ENCODE data around the gene RNF11.

RNF11 gene

DNA sequence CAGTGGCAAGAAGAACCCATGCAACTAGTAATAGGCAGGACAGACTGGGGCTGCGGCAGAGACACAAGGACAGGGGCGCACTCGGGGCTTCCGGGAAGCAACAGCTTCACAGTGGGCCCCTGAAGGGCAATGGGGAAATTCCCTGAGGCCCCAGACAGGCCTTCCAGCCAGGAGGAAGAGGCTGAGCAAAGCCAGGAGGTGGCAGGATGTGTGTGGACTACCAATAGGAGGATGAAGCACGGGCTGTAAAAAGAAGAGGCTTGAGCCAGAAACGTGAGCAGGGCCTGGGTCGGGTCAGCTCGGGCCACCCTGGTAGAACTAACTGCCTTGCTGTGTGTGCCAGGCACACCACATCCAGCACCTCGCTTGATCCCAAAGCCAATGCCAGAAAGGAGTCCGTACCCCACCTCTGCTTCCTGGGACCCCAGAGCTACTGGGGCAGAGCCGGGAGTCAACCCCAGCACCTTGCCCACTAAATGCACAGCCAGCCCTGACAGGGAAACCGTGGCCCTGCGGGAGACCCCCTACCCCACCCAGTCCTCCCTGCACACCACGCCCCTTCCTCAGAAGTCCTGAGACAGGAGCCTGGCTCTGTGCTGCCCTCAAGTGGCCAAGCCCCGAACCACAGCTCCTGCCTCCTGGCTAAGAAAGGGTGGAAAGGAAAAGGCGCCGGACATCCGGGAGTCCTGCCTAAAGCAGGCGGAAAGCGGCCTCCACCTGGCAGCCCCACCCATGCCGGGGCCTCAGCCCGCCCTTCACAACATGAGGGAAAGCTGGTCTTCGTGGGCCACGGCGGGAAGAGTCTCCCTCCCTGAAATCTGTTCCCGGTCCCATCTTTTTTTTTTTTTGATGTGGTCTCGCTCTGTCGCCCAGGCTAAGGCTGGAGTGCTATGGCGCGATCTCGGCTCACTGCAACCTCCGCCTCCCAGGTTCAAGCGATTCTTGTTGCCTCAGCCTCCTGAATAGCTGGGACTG is 60.6 kb downstream of the RNF11 start:
- in situ Hi-C loops (cut with HindIII; ENCODE audit: low pct_unique_long_range_greater_than_20kb, low sequenced_read_pairs) = no loop called here
- DNase-seq (ENCODE audit: low read depth in 1 of 2, low spot score in 1 of 2) = peak; percentile 53 to 84
- no peak for TF ChIP-seq JUND (IDR thresholded peaks at IDR 0.05; ENCODE audit: low read depth)

- in situ Hi-C loops (cut with HindIII; ENCODE audit: low pct_unique_long_range_greater_than_20kb, low sequenced_read_pairs) = no loop called here
- DNase-seq (ENCODE audit: low read depth in 1 of 2, low spot score in 1 of 2) = peak in 1 of 2 experiments; percentile 54
- no peak for TF ChIP-seq JUND (IDR thresholded peaks at IDR 0.05; ENCODE audit: low read depth)
These were observed 61.6 kb downstream of the RNF11 start for GRCh38 chr1:51297401-51298321.

- no peak for DNase-seq (ENCODE audit: low read depth in 1 of 2, low spot score in 1 of 2)
- in situ Hi-C loops (cut with HindIII; ENCODE audit: low pct_unique_long_range_greater_than_20kb, low sequenced_read_pairs) = no loop called here
- TF ChIP-seq JUND (IDR thresholded peaks at IDR 0.05; ENCODE audit: low read depth) = no peak
These were observed 62.2 kb downstream of the RNF11 start for GRCh38 chr1:51298322-51298705.

- no peak for DNase-seq (ENCODE audit: low read depth in 1 of 2, low spot score in 1 of 2)
- no peak for TF ChIP-seq JUND (IDR thresholded peaks at IDR 0.05; ENCODE audit: low read depth)
- in situ Hi-C loops (cut with HindIII; ENCODE audit: low pct_unique_long_range_greater_than_20kb, low sequenced_read_pairs) = no loop called here
These were observed 63.3 kb downstream of the RNF11 start for GRCh38 chr1:51299185-51299885.

DNA sequence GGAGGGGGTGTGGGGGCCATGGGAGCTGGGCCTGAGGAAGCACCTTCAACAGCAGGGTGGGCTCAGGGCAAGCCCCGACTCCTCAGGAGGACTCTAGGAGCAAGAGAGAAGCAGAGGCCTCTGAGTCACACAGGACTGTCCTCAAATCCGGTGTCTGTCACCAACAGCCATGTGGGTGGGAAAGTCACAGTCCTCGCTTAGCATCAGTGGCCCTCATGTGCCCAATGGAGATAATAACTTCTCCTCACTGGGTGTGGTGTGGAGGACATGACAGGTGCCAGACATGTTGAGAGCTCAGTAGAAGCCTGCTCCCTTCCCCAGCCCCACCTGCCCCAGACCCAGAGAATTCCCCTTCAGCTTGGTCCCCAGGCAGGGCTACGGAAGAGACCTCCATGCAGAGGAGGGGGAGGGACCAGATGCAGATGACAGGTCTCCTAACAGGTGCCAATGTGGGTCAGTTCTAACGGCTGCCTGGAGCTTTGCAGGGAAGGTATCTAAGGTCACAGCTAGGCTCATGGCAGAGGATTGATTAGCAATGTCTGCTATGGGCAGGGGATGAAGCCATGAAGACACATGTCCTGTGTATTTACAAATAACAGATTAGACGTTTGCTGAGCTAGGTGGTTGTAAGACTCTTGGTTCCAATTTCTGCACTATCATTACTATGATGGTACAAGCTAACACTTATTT is 64.1 kb downstream of the RNF11 start:
- no peak for DNase-seq (ENCODE audit: low read depth in 1 of 2, low spot score in 1 of 2)
- in situ Hi-C loops (cut with HindIII; ENCODE audit: low pct_unique_long_range_greater_than_20kb, low sequenced_read_pairs) = no loop called here
- no peak for TF ChIP-seq JUND (IDR thresholded peaks at IDR 0.05; ENCODE audit: low read depth)

DNA sequence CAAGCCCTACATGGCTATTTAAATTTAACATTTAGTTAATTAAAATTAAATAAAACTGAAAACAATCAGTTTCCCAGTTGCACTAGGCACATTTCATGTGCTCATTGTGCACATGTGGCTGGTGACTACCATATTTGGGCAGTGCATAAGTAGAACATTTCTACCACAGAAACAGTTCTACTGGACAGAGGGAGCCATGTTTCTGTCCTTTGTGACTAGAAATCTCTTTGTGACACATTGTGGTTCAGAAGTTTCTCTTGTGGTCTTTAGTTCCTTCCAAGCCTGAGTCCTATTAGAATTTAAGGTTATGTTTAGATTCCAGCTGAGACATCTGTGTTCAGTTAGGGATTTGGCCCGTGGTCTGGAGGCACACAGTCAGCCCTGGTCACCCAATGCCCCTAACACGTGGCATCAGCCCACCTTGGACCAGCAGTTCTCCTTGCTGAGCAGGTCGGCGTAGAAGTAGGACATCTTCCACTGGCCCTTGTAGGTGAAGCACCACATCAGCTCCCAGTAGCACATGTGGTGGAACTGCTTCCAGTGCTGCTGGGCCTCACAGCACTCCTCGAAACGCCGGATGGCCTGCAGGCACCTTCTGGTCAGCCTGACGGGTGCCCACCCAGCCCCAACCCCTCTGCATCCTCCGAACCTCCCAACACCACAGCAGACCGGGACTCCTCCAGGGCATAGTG is 65.2 kb downstream of the RNF11 start:
- no peak for DNase-seq (ENCODE audit: low read depth in 1 of 2, low spot score in 1 of 2)
- in situ Hi-C loops (cut with HindIII; ENCODE audit: low pct_unique_long_range_greater_than_20kb, low sequenced_read_pairs) = no loop called here
- TF ChIP-seq JUND (IDR thresholded peaks at IDR 0.05; ENCODE audit: low read depth) = no peak

GRCh38 chr1:51301844-51302162 is 65.7 kb downstream of the RNF11 start:
- TF ChIP-seq JUND (IDR thresholded peaks at IDR 0.05; ENCODE audit: low read depth) = no peak
- in situ Hi-C loops (cut with HindIII; ENCODE audit: low pct_unique_long_range_greater_than_20kb, low sequenced_read_pairs) = no loop called here
- no peak for DNase-seq (ENCODE audit: low read depth in 1 of 2, low spot score in 1 of 2)

DNA sequence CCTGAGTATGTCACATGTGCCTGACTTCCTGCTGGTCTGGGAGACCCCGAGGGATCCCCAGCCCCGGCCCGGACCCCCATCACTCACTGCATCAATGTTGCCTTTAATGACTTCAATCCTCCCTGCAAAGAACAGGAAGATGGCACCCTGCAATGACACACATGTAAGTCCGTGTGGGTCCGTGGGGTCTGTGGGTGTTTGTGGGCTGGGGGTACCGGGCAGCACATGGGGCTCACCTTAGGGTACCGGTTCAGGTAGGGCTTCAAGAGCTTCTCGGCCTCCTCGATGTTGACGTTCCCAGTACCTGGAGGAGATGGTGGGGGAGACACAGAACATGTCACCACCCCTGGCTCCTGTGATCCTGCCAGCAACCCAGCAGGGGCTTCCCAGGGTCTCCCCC is 66.2 kb downstream of the RNF11 start:
- DNase-seq (ENCODE audit: low read depth in 1 of 2, low spot score in 1 of 2) = no peak
- in situ Hi-C loops (cut with HindIII; ENCODE audit: low pct_unique_long_range_greater_than_20kb, low sequenced_read_pairs) = no loop called here

GRCh38 chr1:51302746-51303145 is 66.7 kb downstream of the RNF11 start:
- no peak for TF ChIP-seq JUND (IDR thresholded peaks at IDR 0.05; ENCODE audit: low read depth)
- no peak for DNase-seq (ENCODE audit: low read depth in 1 of 2, low spot score in 1 of 2)
- in situ Hi-C loops (cut with HindIII; ENCODE audit: low pct_unique_long_range_greater_than_20kb, low sequenced_read_pairs) = no loop called here

More for the DNA sequence above, 66.2 kb downstream of the RNF11 start:
- no peak for TF ChIP-seq JUND (IDR thresholded peaks at IDR 0.05; ENCODE audit: low read depth)

DNA sequence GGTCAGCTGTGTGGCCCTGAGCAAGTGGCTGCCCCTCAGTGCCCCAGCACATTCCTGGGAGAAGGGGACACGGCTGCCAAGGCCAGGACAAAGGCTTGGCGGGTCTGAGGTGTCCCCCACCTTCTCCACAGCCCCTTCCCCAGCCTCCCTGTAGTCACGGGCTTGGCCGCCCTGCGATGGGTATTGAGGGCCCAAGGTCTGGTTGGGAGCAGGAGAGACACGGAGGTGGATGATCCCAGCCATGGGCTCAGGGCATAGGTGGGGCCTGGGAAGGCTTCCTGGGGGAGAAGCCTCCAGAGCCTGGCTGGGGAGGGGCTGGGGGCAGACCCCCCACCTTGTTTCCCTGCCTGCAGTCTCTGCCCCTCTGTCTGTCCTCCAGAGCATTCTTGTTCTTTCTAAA is 67.2 kb downstream of the RNF11 start:
- in situ Hi-C loops (cut with HindIII; ENCODE audit: low pct_unique_long_range_greater_than_20kb, low sequenced_read_pairs) = no loop called here

GRCh38 chr1:51303751-51304251 is 67.7 kb downstream of the RNF11 start:
- DNase-seq (ENCODE audit: low read depth in 1 of 2, low spot score in 1 of 2) = no peak
- in situ Hi-C loops (cut with HindIII; ENCODE audit: low pct_unique_long_range_greater_than_20kb, low sequenced_read_pairs) = no loop called here
- TF ChIP-seq JUND (IDR thresholded peaks at IDR 0.05; ENCODE audit: low read depth) = no peak

More for the DNA sequence above, 67.2 kb downstream of the RNF11 start:
- no peak for TF ChIP-seq JUND (IDR thresholded peaks at IDR 0.05; ENCODE audit: low read depth)
- DNase-seq (ENCODE audit: low read depth in 1 of 2, low spot score in 1 of 2) = no peak
